A549 (cell line): ENCODE measurements around the gene QARS1. TPM values are rescaled to one million over a fixed set of nuclear protein-coding genes. Genes with fewer than 3 reads are reported as not detected.

Experiments
- ATAC-seq, 2 experiments: fragments of 200-7000 bp in 1 of 2; fragments of >200 bp in 1 of 2; cut with Nextera tagmentation in 1 of 2; cut with Tn5 transposase in 1 of 2; 3 replicates each; pipeline versions ENCODE4 v1.8.0 to v1.9.1; 2018 to 2020; ENCODE audit warnings: mild to moderate bottlenecking in 1 of 2, moderate library complexity in 1 of 2
- CTCF ChIA-PET: fragments of 300-600 bp; sonication (Branson Sonifier 250); formaldehyde crosslinking; extraction: SDS; loops from one replicate; lab custom pipeline; 2021; ENCODE audit warnings: antibody characterized with exemption, inconsistent platforms; lab: Yijun Ruan, JAX
- POLR2A ChIA-PET: fragments of 350-600 bp; formaldehyde crosslinking; extraction: SDS; loops from one replicate; lab custom pipeline; 2021; ENCODE audit warnings: antibody characterized with exemption, inconsistent platforms; lab: Yijun Ruan, JAX
- DNase-seq, 2 experiments: peaks; one replicate each; pipeline versions ENCODE4 v3.0.0 to v3.0.0-alpha.2; 2011 to 2016; ENCODE audit warnings: low read depth in 1 of 2, low spot score in 1 of 2
- FAIRE-seq: peaks from 2 replicates; lab custom pipeline; 2011; peaks lifted over from hg19 to GRCh38; lab: Jason Lieb, UNC
- H3K27ac ChIP-seq, 2 experiments: fragments of >200 bp; sonication (Bioruptor Twin); formaldehyde crosslinking; 3 replicates each; pipeline ENCODE4 v1.5.1; 2016 to 2017
- H3K4me1 ChIP-seq: fragments of >200 bp; sonication (Bioruptor Twin); formaldehyde crosslinking; 3 replicates; pipeline ENCODE4 v1.6.1; 2016
- H3K4me2 ChIP-seq: fragments of >200 bp; sonication (Bioruptor Twin); formaldehyde crosslinking; 3 replicates; pipeline ENCODE4 v1.6.1; 2016
- H3K4me3 ChIP-seq: fragments of >200 bp; sonication (Bioruptor Twin); formaldehyde crosslinking; 3 replicates; pipeline ENCODE4 v1.5.1; 2016
- H3K9me3 ChIP-seq: fragments of >200 bp; sonication (Bioruptor Twin); formaldehyde crosslinking; 3 replicates; pipeline ENCODE4 v1.6.1; 2016
- CBX2 ChIP-seq: fragments of 200-600 bp; sonication (generic); IDR thresholded peaks from 2 replicates; pipeline ENCODE4 v1.6.1; 2016; ENCODE audit warnings: low read depth, mild to moderate bottlenecking, borderline replicate concordance
- CBX8 ChIP-seq: fragments of 200-600 bp; sonication (generic); IDR thresholded peaks from 2 replicates; pipeline ENCODE4 v1.6.1; 2016
- CEBPB ChIP-seq, 2 experiments: fragments of >200 bp in 1 of 2; sonication (Bioruptor Twin) in 1 of 2; formaldehyde crosslinking in 1 of 2; IDR thresholded peaks; 2 replicates each; pipeline ENCODE4 v1.6.1; 2012 to 2016
- CHD4 ChIP-seq: fragments of 200-600 bp; sonication (generic); IDR thresholded peaks from 2 replicates; pipeline ENCODE4 v1.6.1; 2016; ENCODE audit warnings: antibody characterized with exemption, mild to moderate bottlenecking, borderline replicate concordance
- EP300 ChIP-seq, 2 experiments: fragments of >200 bp; sonication (Bioruptor Twin); formaldehyde crosslinking; IDR thresholded peaks; 2 replicates in 1 of 2; 3 replicates in 1 of 2; pipeline ENCODE4 v1.6.1; 2016 to 2017
- ESRRA ChIP-seq: fragments of 150-350 bp; IDR thresholded peaks from 2 replicates; pipeline ENCODE4 v1.6.1; 2014; ENCODE audit warnings: mild to moderate bottlenecking, low read length, borderline replicate concordance
- FOXS1 ChIP-seq: fragments of 250-450 bp; sonication (Bioruptor Pico); IDR thresholded peaks from 2 replicates; pipeline ENCODE4 v1.5.0; 2020; ENCODE audit warnings: mild to moderate bottlenecking, moderate library complexity
- GATA3 ChIP-seq: IDR thresholded peaks from 2 replicates; pipeline ENCODE4 v1.6.1; 2012; ENCODE audit warnings: borderline replicate concordance
- HOXB5 ChIP-seq: fragments of 250-450 bp; sonication (Bioruptor Pico); IDR thresholded peaks from 2 replicates; pipeline ENCODE4 v1.5.0; 2020; ENCODE audit warnings: mild to moderate bottlenecking, moderate library complexity
- JUN ChIP-seq, 2 experiments: fragments of >200 bp; sonication (Bioruptor Twin); formaldehyde crosslinking; IDR thresholded peaks; 2 replicates in 1 of 2; 3 replicates in 1 of 2; pipeline ENCODE4 v1.6.1; 2016 to 2017
- MAZ ChIP-seq: fragments of 150-350 bp; IDR thresholded peaks from 2 replicates; pipeline ENCODE4 v1.6.1; 2014; ENCODE audit warnings: antibody characterized with exemption, low read depth, low read length, borderline replicate concordance
- MYC ChIP-seq: IDR thresholded peaks from 2 replicates; pipeline ENCODE4 v1.6.1; 2012; ENCODE audit warnings: mild to moderate bottlenecking, inconsistent platforms, low read length, improper control_type of control experiment, borderline replicate concordance
- NFE2L2 ChIP-seq: fragments of 150-350 bp; conservative IDR thresholded peaks from 2 replicates; pipeline ENCODE4 v1.6.1; 2014; ENCODE audit warnings: low read length
- NR3C1 ChIP-seq: fragments of >200 bp; sonication (Bioruptor Twin); formaldehyde crosslinking; IDR thresholded peaks from 3 replicates; pipeline ENCODE4 v1.6.1; 2017
- POLR2A ChIP-seq: IDR thresholded peaks from 2 replicates; pipeline ENCODE4 v1.6.1; 2012; ENCODE audit warnings: mild to moderate bottlenecking, low read length
- POLR2AphosphoS2 ChIP-seq: conservative IDR thresholded peaks from 2 replicates; pipeline ENCODE4 v1.6.1; 2012; ENCODE audit warnings: low read length, improper control_type of control experiment, inconsistent platforms
- RAD21 ChIP-seq, 2 experiments: fragments of >200 bp in 1 of 2; sonication (Bioruptor Twin) in 1 of 2; formaldehyde crosslinking in 1 of 2; IDR thresholded peaks in 1 of 2; conservative IDR thresholded peaks in 1 of 2; 2 replicates in 1 of 2; 3 replicates in 1 of 2; pipeline ENCODE4 v1.6.1; 2012 to 2018; ENCODE audit warnings: inconsistent platforms in 1 of 2
- RARB ChIP-seq: fragments of 250-450 bp; sonication (Bioruptor Pico); IDR thresholded peaks from 2 replicates; pipeline ENCODE4 v1.8.0; 2021; ENCODE audit warnings: mild to moderate bottlenecking, moderate library complexity
- RCOR1 ChIP-seq: fragments of 150-350 bp; IDR thresholded peaks from 2 replicates; pipeline ENCODE4 v1.6.1; 2014; ENCODE audit warnings: antibody characterized with exemption, low read length, low read depth
- SREBF2 ChIP-seq: fragments of 450-650 bp; IDR thresholded peaks from 2 replicates; pipeline ENCODE4 v1.6.1; 2014; ENCODE audit warnings: mild to moderate bottlenecking, moderate library complexity
- WGBS: methylation state at CpG from one replicate; pipeline ENCODE4 v1.1.6; 2017; ENCODE audit errors: missing lambda C conversion rate; 5-methylcytosine and 5-hydroxymethylcytosine counted together
- polyA plus RNA-seq, 4 experiments: library from polyadenylated mRNA; depleted of rRNA in 3 of 4; stranded (reverse); fragments of >200 nt; fragmentation: RNase III in 1 of 4; extraction: RNeasy Plus Mini Kit Qiagen cat#74134 plus additional on column Dnase treatment in 1 of 4; gene quantifications; 2 replicates in 3 of 4; 3 replicates in 1 of 4; pipeline ENCODE4 v1.2.3, GENCODE V29; 2011 to 2017
- TF ChIP-seq, protein P1 (sequence below): fragments of 250-450 bp; sonication (Bioruptor Pico); IDR thresholded peaks from 2 replicates; pipeline ENCODE4 v1.5.0; 2020; ENCODE audit warnings: low read depth, mild to moderate bottlenecking, moderate library complexity
- TF ChIP-seq, protein P2 (sequence below): fragments of 150-350 bp; IDR thresholded peaks from 2 replicates; pipeline ENCODE4 v1.6.1; 2014; ENCODE audit warnings: low read depth, mild to moderate bottlenecking, low read length
- TF ChIP-seq, protein P3 (sequence below): fragments of >200 bp; sonication (Bioruptor Twin); formaldehyde crosslinking; IDR thresholded peaks from 3 replicates; pipeline ENCODE4 v1.6.1; 2016

Gene QARS1
- polyA plus RNA-seq, 2 of the 4 experiments (the other 2 are of a cell fraction) = 118 to 164 TPM

DNA sequence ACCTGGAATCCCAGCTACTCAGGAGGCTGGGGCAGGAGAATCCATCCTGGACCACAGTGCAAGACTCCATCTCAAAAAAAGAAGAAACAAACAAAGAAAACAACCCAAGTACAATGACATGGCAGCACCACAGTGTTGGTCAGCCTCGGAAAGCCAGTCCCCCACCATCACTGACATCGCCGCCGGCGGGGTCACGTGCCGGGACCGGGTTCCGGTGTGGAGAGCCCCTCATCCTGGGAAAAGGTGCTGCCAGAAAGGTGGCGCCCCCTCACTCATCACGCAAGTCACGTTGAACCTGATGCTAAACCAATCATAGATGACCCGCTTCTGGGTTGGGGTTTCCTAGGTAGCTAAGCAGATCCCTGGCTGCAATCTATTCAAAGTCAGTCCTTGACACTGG, 28.4 kb downstream of the QARS1 start:
- no peak overlapping the region for H3K4me3 ChIP-seq
- ChIA-PET POLR2A (no interaction called here), CTCF (no interaction called here)
- TF ChIP-seq CBX2 = no peak
- no peak for TF ChIP-seq CEBPB (IDR thresholded peaks at IDR 0.05)
- TF ChIP-seq ESRRA = no peak
- no peak for TF ChIP-seq MAZ
- TF ChIP-seq, protein P1, sequence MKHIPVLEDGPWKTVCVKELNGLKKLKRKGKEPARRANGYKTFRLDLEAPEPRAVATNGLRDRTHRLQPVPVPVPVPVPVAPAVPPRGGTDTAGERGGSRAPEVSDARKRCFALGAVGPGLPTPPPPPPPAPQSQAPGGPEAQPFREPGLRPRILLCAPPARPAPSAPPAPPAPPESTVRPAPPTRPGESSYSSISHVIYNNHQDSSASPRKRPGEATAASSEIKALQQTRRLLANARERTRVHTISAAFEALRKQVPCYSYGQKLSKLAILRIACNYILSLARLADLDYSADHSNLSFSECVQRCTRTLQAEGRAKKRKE = no peak
- no peak for TF ChIP-seq CBX8
- no peak for TF ChIP-seq NR3C1
- no peak for TF ChIP-seq POLR2AphosphoS2
- TF ChIP-seq GATA3 = no peak
- TF ChIP-seq, protein P2, sequence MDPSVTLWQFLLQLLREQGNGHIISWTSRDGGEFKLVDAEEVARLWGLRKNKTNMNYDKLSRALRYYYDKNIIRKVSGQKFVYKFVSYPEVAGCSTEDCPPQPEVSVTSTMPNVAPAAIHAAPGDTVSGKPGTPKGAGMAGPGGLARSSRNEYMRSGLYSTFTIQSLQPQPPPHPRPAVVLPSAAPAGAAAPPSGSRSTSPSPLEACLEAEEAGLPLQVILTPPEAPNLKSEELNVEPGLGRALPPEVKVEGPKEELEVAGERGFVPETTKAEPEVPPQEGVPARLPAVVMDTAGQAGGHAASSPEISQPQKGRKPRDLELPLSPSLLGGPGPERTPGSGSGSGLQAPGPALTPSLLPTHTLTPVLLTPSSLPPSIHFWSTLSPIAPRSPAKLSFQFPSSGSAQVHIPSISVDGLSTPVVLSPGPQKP = no peak
- no peak for TF ChIP-seq RCOR1
- TF ChIP-seq JUN (IDR thresholded peaks at IDR 0.05) = no peak
- TF ChIP-seq, protein P3, sequence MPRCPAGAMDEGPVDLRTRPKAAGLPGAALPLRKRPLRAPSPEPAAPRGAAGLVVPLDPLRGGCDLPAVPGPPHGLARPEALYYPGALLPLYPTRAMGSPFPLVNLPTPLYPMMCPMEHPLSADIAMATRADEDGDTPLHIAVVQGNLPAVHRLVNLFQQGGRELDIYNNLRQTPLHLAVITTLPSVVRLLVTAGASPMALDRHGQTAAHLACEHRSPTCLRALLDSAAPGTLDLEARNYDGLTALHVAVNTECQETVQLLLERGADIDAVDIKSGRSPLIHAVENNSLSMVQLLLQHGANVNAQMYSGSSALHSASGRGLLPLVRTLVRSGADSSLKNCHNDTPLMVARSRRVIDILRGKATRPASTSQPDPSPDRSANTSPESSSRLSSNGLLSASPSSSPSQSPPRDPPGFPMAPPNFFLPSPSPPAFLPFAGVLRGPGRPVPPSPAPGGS = no peak
- no peak for TF ChIP-seq RARB (CRISPR knock-in tag)
- no peak for TF ChIP-seq FOXS1 (CRISPR knock-in tag)
- no peak for TF ChIP-seq SREBF2
- no peak for TF ChIP-seq NFE2L2
- no peak for TF ChIP-seq MYC
- H3K4me1 ChIP-seq = no peaks in the 10 kb centered on the region
- no peaks in the 10 kb centered on the region for H3K9me3 ChIP-seq
- DNase-seq (no peak), ATAC-seq (no peak), FAIRE-seq (no peak)
- whole genome bisulfite sequencing = 95% methylated on average over 13 of the region's 13 CpGs
- H3K27ac ChIP-seq = no peak overlapping the region
- no peak overlapping the region for H3K4me2 ChIP-seq

DNA sequence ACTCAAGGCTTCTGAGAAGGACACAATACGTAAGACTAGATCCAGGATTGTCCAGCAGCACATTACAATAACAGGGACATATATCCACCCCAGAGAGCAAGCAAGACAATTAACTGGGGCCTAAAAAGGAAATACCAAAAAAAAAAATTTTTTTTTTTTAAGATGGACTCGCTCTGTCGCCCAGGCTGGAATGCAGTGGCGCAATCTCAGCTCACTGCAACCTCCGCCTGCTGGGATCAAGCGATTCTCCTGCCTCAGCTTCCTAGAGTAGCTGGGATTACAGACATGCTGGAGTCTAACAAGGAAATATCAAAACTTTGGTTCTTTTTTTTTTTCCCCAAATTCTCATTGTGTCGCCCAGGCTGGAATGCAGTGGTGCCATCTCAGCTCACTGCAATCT, 46.5 kb downstream of the QARS1 start:
- FAIRE-seq = no peak
- ChIA-PET POLR2A (no interaction called here), CTCF (interaction anchor here (1.1 kb wide), 1 partner anchor 35 kb away, joined by 3 read pairs; no protein-coding TSS in a partner anchor)
- Histone ChIP-seq H3K4me3 (no peak overlapping the region), H3K4me1 (no peaks in the 10 kb centered on the region), H3K9me3 (no peaks in the 10 kb centered on the region), H3K4me2 (no peak overlapping the region), H3K27ac (no peak overlapping the region)
- ATAC-seq = no peak
- TF ChIP-seq MYC (no peak), HOXB5 (CRISPR knock-in tag) (no peak), CHD4 (no peak), EP300 (IDR thresholded peaks at IDR 0.05) (no peak), CBX2 (no peak), POLR2A (no peak), RAD21 (conservative IDR thresholded peaks at IDR 0.05 in 1 of 2, IDR thresholded peaks at IDR 0.05 in 1 of 2) (no peak)
- TF ChIP-seq, protein P2 = no peak
- DNase-seq = no peak
- 96% methylated on average over 7 of the region's 7 CpGs for WGBS
